GM18951 (cell line): ENCODE data around the gene CTBP2.

Experiments
- POLR2A ChIP-seq: IDR thresholded peaks from 4 replicates; pipeline ENCODE4 v1.6.1; 2011; ENCODE audit warnings: mild to moderate bottlenecking; ENCODE audit not compliant: insufficient read length, insufficient read depth; ENCODE audit errors: extremely low read depth
- in situ Hi-C: fragments of 300-500 bp; cut with MboI; formaldehyde crosslinking; loops from one replicate; pipeline ENCODE4 v1.12.0; 2022; ENCODE audit warnings: low sequenced_read_pairs, mixed read lengths, inconsistent platforms; ENCODE audit not compliant: unreplicated experiment

CTBP2 gene

GRCh38 chr10:124942317-124943169 lies 217.8 kb downstream of the CTBP2 start:
- no peak for TF ChIP-seq POLR2A
- in situ Hi-C loops = no loop called here

- TF ChIP-seq POLR2A = no peak
- in situ Hi-C loops = no loop called here
Measured at GRCh38 chr10:124941823-124942222, 218.5 kb downstream of the CTBP2 start, which contains the start of gene ZRANB1. Gene ZRANB1 (plus strand): TSS chr10:124942123. CDS start chr10:124942494, 371 bp downstream.

- in situ Hi-C loops = no loop called here
- no peak for TF ChIP-seq POLR2A
Measured at GRCh38 chr10:124939290-124939689, 221.1 kb downstream of the CTBP2 start.

- in situ Hi-C loops = no loop called here
- TF ChIP-seq POLR2A = no peak
Measured at GRCh38 chr10:124936813-124937212, 223.6 kb downstream of the CTBP2 start.

GRCh38 chr10:124935946-124936345 lies 224.4 kb downstream of the CTBP2 start:
- in situ Hi-C loops = no loop called here
- no peak for TF ChIP-seq POLR2A
